Activated CD4-positive, CD25-positive, alpha-beta regulatory T cell (primary cell): ENCODE data around the gene ERC1.
"Not testable (repeated sequence)": the region's sequence is repeated elsewhere in the genome, so short reads cannot be mapped to it uniquely, and the experiment has no call there.

Experiments
- DNase-seq, 4 experiments: peaks; one replicate each; lab custom pipeline; 2025; lab: John Stamatoyannopoulos, UW

Gene ERC1

DNA sequence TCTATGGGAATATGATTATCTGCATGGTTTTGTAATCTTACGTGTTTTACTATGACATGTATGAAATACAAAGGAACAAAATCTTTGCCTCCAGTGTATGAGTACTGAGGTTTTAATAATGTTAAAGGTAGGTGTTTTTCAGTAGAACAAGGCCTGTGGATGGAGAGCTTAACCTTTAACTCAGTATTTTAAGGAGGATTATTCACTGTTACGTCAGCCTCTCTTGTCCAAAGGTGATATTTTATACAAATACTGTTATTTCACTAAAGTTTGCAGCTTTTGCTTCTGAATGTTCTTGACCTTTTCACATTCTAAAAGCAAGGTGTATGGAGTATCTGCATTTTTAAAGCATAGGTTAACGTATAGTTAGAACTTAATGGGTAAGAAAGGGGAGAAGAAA is 195.3 kb downstream of the ERC1 start:
- no peak for DNase-seq

DNA sequence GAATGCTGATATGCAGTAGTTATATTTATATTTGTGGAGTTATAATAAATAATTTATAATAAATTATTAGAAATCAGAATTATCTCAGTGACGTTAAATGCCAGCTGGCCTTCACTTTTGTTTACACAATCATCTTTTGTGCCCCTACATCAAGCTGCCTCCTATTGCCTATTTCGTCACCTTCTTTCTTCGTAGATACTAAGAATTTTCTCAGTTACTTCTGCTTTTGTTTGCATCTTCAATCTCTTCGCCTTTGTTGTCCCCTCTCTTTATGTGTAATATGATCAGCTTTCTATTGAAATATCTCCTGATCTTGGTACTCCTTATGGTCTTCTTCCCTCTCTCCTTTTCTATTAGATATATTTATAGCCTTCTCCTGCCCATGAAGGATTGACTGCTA is 197.0 kb downstream of the ERC1 start:
- DNase-seq = no peak

DNA sequence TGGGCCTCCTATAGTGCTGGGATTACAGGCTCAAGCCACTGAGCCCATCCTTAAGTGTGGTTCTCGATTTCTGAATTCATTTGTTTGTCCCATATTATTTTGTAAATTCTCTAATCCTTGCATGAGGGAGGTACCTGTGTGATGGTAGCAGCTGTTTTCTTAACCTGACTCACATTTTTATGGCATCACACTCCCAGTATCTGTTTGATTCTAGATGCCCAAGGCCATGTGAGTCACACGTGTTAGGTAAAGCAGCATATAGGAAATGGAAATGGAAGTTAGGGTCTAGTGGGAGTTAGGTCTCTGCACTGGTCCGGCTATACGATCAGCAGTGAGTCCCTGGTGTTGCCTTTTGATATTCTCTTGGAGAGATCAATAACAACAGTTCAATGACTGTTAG is 198.1 kb downstream of the ERC1 start:
- DNase-seq = no peak

DNA sequence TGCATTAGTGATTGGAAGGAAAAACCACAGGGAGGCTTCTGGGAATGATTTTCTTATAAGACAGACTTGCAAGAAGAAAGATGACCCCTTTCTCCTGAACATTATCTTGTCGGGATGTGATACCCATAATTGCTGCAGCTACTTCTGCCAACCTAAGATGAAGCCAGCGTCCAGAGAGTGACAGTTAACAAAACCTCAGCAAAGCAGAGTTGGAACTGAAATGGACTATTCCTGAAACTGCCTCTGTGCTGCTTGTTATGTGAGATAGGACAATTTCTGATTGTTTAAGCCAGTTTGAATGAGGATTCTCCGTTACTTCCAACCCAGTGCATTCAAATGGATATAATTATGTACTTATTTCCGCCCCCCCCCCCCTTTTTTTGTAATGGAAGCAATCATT is 204.5 kb downstream of the ERC1 start:
- no peak for DNase-seq

DNA sequence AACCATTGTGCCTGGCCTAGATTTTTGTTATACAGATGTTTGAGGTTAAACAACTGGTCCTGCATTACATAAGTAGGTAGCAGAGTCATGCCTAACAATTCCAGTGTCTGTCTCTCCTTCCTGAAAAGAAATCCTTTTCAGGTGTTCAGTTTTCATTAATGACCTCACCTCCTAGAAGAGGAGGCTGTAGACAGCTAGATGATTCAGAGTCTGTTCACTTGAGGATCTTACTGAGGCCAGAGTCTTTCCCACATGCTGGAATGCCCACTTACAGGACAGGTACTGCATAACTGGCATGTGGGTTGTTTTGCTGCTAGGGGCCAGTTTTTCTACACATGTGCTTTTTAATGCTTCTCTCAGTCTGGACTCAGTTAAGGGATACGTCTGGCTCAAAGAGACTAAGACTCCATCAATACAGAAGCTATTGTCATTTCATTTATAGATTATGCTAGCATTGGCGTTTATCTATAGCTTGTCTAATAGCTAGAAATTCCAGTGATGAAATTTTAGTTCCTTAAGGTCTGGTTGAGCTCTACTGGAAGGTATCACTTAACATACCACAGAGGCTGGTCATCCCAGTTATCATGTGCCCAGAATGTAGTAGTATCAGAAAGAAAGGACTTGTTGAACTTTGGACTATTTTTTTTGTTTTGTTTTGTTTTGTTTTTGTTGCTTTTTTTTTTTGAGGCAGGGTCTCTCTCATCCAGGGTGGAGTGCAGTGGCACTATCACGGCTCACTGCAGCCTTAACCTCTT is 206.4 kb downstream of the ERC1 start:
- DNase-seq = no peak

DNA sequence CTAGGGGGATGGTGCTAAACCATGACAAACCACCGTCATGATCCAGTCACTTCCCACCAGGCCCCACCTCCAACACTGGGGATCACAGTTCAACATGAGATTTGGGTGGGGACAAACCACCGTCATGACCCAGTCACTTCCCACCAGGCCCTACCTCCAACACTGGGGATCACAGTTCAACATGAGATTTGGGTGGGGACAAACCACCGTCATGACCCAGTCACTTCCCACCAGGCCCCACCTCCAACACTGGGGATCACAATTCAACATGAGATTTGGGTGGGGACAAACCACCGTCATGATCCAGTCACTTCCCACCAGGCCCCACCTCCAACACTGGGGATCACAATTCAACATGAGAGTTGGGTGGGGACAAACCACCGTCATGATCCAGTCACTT is 207.8 kb downstream of the ERC1 start:
- not testable (repeated sequence) for DNase-seq

DNA sequence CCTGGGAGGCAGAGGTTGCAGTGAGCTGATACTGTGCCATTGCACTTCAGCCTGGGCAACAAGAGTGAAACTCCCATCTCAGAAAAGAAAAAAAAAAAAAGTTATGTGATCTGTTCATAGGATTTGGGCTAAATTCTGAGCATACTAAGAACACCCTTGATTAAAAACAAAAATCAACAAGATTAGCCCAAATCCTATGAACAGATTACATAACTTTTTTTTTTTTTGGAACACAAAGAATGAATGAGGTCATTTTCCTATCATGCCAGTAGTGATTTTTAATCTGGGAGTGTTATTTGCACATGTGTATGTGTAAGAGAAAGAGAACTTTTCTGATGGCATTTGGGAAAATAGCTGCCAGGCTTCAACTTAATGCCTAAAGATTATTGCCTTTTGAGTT is 208.7 kb downstream of the ERC1 start:
- no peak for DNase-seq

DNA sequence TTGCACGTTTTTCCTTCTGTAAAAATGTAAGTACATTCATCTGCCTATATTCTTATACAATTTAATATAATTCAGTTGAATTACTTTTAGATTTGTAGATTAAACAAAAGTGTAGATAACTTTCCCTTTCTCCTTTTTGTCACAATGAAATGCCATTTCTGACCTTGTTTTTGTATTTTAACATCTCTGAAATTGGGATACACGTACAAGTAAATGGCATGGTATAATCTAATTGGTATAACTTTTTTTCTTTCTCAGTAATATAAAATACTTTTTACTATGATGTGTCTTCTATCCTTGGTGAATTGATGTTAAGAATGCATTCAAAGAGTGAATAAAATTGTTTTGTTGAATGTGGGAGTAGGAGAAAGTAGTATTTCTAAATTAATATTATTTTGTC is 210.0 kb downstream of the ERC1 start:
- DNase-seq = no peak

DNA sequence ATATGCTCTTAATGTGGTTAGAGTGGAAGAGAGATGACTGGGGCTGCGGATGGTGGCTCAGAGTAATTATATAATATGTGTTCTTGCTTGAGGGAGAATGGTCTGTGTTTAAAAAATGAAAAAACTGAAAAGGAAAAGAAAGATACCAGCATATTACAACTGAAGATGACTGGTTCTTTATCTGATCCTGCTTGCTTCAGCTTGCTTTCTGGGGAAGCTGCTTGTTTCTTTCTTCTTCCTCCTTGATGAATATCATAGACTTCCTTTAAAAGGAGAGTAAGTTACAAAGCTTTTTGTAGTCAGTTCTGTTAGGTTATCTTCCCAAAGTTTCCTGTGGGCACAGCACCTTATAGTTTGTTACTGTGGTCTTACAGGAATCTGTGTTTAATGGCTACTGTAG is 210.9 kb downstream of the ERC1 start:
- DNase-seq = no peak

DNA sequence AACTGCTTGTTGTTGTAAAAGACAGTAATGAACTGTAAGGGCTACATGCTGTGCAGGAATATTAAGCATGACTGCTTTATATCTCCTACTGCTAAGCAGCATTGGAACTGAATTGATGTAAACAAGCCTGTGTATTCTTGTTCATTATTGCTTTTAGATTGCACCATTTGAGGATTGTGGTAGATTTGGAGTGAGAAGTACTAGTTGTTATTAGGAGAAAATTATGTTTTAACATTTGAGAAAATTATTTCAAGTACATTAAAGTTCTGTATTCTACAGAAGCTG is 212.7 kb downstream of the ERC1 start:
- no peak for DNase-seq

DNA sequence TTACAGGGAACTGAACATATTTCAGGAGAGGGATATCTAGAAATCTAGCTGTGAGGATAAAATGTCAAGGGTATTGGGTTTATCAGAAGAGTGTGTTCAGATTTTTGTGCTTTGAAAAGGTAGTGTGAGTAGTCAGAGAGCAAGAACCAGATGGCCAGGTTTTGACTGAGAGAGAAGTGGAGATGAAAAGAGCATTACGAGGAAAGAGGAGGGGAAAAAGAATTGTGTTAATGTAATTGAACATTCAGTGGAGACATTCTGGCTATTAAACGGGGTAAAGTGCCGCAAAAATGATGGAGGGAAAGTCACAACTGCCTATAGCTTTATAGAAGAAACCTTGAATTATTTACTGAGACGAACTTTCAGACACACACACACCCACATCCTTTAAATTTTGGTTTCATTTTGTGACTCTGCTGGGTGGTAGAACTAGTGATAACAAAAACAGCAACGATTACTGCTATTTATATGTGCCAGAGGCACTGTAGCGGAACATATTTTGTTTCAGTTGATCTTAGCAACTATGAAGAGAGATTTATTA is 213.6 kb downstream of the ERC1 start:
- DNase-seq = no peak

DNA sequence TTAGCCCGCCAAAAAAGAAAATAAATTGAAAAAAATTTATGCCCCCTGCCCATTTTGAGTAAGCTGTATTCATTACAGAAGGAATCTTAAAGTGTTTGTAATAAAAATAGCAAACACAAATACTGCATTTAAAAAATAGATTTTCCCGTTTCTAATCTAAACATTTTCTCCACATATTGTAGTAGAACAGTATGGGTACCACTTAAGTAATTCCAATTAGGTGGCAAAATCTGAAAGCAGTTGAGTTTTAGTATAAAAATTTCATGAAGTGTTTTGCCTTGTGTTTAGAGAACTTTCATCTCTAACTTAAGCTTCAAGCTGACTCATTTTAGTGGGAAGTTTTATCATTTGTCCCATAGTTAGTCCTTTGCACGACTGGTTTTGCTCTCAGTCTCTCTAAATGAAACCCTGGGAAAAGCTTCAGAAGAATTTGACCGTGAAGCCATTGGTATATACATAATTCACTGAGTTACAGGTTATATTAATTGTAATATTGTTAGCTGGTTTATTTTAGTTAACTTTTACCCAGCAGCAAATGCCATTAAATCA is 214.6 kb downstream of the ERC1 start:
- DNase-seq = no peak

DNA sequence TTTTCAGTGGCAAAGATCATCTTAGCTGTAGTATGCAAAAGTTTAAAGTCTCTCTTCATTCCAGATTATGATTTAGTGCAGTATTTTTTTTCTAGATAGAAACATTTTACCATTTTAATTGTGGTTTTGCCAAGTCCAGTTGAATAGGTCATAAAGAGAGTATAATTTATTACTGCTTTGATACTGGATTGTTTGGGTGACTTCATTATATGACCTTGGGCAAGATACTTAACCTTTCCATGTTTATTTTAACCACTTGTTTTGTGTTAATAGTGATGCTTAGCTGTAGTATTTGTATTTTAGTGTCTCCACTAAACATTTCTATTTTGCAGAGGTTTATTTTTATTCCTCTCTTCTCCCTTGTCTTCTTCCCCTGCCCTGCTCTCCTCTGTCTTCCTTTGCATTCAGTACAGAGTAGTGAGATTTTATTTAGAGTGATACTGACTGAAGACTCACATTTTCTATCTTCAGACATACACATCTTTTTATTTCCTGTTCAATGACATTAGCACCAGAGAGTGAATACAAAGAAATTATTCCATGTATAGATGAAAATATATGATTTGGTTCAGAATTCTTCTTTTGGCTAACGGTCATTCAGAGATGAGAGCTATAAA is 215.2 kb downstream of the ERC1 start:
- no peak for DNase-seq

DNA sequence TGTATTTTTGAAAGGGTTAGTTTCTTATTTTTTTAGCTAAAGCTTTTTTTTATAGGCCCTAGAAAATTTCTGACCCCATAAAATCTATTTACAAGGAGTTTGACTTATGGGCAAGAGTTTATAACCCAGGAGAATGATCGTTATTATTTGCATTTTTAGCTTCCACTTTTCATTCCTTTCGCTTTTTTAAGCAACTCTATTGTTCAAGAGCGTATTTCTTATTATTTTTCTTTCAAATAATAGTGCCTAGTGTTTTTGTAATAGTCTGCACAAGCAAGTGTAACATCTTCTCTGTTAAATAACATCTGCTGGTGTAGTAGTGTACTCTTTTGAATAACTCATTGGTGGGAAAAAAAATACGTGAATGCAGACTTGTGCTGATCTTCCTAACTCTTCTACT is 216.3 kb downstream of the ERC1 start:
- no peak for DNase-seq

DNA sequence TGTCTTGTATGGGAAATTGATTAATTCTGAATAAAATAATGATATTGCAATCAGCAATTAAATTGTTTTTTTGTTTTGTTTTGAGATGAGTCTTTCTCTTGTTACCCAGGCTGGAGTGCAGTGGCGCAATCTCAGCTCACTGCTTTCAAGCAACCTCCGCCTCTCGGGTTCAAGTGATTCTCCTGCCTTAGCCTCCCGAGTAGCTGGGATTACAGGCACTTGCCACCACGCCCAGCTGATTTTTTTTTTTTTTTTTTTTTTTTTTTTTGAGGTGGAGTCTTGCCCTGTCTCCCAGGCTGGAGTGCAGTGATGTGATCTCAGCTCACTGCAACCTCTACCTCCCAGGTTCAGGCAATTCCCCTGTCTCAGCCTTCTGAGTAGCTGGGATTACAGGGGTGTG is 217.7 kb downstream of the ERC1 start:
- DNase-seq = not testable (repeated sequence)

DNA sequence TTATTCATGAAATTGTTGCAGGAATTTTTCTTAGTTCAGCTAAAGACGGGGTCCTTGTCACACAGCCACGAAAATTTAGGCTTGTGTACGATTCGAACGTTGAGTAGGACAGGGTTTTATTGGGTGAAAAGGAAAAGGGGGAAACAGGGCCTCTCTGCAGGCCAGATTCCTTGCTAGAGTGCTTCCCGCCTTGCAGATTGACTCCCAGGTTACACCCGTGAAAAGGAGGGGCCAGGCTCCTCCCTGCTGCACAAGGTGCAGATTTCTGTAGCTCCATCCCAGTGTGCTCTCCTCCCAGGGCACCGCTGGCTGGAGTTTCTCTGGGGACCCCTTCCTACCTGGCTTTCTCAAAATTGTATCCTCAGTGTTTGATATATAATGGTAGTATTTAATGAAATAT is 221.5 kb downstream of the ERC1 start:
- no peak for DNase-seq

DNA sequence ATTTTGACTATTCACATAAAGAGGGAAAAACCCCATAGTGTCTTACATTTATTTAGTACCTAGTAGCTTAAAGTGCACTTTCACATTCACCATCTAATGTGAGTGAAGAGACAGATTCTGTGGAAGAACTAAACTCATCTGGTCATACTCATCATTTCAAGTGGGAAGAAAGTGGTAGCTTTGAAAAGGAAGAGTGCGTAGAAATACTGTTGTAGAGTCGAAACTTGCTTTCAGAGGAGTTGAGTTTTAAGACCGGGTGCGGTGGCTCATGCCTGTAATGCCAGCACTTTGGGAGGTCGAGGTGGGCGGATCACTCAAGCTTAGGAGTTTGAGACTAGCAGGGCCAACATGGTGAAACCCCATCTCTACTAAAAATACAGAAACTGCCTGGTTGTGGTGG is 222.2 kb downstream of the ERC1 start:
- DNase-seq = no peak

DNA sequence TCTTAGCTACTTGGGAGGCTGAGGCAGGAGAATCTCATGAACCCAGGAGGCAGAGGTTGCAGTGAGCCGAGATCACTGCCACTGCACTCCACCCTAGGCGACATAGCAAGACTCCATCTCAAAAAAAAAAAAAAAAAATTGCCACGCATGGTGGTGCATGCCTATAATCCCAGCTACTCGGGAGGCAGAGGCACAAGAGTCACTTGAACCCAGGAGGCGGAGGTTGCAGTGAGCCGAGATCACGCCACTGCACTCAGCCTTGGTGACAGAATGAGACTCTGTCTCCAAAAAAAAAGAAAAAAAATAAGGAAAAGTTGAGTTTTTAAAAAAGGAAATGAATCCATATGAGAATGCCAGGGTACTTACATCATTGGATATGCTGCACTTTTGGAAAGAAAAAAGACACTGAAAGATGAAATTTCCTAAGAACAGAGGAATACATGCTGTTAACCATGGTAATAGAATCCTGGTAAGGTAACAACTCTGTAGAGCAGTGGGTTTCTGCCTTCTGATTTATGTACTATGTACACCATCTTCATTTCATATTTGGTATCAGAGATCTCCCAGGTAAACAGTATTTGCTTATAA is 222.7 kb downstream of the ERC1 start:
- DNase-seq = no peak

DNA sequence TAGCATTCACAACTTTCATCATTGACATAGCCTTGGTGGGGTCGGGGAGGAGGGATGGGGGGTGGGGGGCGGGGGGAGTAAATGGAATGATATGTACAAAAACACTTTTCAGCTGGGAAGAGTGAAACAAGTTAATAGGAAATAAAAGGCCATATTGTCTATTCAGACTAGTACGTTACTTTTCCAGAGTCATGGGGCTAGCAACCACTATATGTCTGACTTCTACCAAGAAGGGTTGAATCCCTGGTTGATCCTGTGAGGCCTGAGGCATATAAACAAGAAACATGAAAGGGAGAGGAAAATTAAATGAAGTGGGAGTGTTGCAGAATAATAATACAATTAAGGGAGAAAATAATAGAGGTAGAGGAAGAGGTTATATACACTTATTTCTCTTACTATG is 225.5 kb downstream of the ERC1 start:
- DNase-seq = no peak

DNA sequence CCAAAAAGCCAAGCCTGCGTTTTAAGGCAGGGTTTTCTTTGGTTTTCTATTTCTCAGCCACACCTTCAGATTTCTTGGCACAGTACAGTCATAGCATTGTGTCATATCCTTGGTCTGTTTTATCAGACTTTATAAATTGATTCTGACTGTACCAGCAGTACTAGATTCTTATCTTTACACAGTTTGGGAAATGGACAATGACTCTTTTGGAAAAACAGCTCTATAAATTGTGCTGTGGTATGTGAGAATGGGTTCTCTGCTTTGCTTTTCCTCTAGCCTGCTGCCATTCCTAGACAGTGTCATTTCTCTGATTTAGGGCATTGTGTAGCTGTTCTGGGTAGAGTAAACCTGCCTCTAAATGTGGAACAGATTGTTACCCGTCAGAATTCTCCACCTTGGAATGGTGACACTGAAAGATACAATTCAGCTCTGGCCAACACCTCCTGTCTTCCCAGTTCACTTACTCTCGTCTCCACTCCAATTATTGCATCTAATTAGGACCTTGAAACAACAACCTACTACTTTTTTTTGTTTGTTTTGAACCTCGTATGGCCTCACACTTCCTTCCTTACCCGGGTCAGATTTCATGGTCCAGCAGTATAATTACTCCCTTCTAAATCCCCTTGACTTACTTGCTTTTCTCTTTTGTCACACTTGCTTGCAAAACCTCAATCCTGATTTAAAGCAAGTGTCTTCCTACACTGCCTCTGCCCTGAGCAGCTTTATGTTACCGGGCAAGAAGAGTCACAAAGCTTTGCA is 226.3 kb downstream of the ERC1 start:
- no peak for DNase-seq

DNA sequence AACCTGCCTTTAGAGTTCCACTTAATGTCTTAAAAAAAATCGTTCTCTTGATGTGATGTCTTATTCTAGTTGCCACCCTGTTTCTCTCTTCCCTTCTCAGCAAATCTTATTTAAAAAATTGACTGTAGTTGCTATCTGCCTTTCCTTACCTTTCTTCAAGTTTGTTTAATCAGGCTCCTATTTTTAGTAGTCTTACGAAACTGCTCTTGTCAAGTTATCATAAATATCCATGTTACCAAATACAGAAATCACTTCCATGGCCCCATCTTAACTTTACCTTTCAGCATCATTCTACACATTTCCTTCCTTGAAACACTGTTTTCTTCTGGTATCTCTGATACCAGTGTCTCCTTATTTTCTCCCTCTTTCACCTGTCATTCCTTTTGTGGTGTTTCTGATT is 227.3 kb downstream of the ERC1 start:
- no peak for DNase-seq
